ENCODE data around the gene NCAM1.
A peak's percentile ranks its signal among the peaks of the same experiment; 100 is the strongest.
"Not testable (repeated sequence)": the region's sequence is repeated elsewhere in the genome, so short reads cannot be mapped to it uniquely, and the experiment has no call there.

The NCAM1 gene

DNA sequence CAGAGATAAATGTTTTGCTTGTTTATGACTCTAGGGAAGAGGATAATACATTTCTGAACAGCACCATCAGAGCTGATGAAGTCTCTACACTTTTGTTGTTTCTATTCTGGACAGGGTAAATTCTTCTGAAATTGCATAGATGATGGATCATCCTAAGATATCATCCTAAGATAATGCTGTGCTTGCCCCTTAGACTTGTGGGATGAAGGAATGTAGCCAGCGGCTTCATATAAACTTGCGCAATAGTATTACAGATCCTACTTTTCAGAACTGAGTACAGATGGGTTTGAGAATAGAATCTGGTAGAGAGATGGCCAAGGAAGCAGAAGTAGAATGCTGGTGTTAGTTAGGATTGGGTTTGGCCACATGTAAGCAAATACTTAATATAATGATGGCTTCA lies 61.0 kb downstream of the NCAM1 start:
- no peak for DNase-seq

DNA sequence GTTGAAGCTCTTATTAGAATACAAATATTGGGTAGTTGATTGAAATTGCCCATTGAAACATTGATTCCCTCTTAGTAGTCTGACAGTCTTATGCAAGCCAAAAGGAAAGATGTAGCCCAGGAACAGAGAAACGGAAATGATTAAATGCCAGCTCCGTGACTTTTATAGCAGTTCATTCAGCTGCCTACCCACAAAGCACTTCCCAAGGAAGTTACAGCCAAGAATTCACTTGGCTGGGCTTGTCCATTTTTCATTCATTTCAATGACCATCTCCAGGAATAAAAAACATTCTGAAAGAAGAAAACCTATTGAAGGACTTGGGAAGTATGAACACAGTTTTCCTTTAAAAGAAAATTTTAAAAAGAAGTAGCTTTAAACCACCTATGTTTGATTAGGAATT lies 62.0 kb downstream of the NCAM1 start:
- DNase-seq, result no peak

DNA sequence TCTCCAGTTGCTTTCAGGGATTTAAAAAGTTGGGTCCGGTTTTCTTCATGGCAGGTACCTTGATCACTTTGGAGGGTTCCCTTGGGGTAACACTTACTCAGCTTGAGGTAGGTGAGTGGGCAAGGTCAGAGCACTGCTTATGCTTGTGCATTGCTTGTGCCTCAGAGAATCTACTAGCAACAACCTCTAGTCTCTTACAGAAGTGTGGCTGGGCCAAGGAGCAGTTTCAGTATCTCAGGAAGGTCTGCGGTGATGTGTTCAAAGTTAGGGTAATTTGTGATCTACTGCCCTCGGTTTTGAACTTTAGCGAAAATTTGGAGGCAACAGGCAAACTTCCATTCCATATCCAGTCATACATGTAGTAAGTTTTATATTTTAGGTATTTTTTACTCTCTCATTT lies 62.8 kb downstream of the NCAM1 start:
- DNase-seq, result no peak

DNA sequence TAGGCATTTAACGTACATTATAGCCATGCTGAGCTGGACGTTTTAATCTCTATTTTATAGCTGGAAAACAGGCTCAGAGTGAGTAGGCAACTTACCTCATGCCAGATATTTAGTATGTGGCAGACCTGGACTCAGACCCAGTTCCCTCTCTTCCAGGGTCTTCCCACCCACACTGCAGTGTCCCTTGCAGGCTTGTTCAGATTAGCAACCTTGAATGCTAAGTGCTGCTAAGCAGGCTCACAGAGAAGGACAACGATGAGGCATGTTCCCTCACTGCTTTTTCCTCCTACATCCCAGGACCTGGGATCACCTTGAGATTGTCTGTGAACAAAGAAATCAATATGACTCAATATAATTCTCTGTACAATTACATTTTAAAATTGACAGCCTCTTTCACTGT lies 65.6 kb downstream of the NCAM1 start:
- DNase-seq, result no peak

DNA sequence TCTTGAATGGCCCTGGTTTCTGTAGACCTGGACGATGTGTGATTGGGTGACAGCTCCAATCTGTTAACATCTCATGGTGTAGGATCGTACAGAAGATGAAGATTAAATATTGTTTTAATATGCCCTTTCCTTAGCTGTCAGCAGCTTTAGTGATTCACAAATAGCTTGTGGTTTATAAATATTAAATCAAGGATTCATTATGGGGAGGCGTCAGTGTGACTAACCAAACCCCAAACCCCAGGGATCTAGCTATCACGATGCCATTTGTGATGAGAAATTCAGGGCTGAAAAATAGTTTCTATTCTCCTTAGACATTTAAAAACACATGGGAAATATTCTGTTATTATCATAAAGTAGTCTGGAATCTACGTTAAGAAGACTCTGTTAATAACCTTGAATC lies 73.4 kb downstream of the NCAM1 start:
- DNase-seq, result no peak

DNA sequence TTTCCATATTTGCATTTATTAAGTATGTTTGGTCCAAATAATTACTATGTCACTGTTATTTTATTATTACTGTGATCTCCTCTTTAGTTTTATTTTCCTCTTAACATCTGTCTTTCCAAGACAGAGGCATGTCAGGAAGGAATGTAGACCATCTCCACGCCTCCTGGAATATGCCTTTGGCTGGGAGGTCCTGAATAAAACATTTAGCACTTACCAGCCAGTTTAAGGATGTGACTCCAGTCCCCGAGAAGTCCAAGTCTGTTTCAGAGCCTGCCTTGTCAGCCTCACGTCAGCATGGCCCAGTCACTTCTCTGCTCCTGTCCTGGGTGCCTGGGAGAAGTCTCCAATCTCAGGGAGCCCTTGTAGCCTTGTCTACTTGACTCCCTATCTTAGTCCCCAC lies 74.5 kb downstream of the NCAM1 start:
- DNase-seq, result no peak

DNA sequence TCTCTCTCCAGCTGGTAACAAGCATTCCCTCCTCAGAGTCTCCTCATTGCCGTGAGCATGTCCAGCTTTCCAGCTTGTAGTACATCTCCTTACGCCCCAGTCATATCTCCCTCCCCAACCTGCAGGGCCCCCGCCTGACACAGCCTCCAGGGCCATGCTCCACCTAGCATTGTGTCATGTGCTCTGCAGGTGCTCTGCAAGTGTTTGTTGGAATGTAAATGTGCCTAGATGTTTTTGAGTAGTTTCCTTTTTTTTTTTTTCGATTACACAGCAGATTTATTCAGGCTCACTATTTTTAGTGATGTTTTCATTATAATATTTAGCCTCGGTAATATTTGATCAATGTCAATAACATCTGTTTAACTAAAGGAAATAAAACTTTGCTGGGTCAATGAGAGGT lies 82.5 kb downstream of the NCAM1 start:
- no peak for DNase-seq

DNA sequence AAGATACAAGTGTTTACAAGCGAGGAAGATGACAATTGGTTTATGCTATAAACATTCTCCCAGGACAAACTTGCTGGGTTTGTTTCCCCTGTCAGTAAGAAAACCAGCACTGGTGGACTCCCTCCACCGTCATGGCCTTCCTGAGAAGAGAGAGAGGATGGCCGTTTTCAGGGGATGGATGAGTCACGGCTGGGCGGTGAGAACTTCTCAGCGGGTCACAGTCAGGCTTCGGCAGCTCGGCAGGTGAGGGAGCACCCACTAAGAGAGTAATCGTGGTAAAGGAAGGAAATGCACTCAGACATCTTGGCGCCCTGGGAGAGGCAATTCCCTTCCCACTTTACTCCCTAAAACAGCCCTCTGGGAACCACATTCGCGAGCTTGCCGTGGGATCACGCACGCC lies 83.9 kb downstream of the NCAM1 start:
- DNase-seq, result no peak

DNA sequence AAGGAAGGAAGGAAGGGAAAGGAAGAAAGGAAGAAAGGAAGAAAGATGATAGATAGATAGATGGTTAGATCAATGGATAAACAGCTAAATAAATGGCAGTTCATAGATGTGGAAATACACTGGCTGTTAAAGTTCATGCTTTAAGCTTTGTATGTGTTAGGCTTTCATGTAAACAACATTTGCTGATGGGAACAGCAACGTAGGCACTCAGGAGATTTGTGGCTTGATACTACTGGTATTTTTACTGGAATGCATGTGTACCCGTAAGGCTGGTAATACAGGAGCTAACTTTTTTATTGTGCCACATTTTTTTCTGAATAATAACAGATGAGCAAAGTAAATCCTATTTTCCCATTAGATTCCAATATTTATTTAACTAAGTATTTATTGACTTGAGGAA lies 85.6 kb downstream of the NCAM1 start:
- DNase-seq, result no peak

DNA sequence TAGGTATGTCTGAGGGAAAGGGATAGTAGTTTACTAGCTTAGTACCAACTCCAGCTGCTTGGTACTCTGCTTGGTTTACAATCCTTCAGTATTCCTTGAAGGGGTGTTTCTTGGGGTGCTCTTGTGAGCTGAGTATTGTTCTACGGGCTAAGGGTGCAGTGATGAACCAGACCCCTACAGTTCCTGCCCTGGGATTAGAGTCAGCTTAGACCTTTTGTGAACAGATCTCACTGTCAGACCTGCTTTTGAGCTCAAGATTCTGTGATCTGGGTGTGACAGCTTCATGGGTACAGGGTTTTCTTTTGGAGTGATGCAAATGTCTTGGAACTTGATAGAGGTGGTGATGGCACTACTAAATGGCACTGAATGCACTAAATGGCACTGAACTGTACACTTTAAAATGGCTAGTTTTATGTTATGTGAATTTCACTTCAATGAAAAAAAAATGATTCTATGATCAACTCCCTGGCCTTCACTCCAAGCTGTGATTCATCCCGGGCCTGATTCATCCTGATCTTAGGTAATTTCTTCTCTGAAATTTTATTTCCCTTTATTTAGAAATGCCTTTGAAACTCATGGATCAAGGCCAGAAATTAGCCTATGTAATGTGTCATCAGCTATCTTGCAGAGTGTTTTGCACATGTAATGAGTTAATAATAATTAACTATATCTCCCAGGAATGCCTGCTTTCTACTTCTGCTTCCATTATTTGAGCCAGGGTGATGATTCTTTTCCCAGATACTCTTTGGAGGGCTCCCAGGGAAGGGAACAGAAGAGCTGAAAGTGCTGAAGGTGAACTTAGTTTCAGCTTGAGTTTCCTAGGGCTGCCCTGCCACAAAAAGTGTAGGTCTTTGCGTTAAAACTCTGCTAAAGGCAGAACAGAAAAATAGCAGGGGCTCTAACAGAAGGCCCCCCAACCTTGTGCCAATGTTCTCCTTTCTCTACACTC lies 87.9 kb downstream of the NCAM1 start:
- no peak for DNase-seq

DNA sequence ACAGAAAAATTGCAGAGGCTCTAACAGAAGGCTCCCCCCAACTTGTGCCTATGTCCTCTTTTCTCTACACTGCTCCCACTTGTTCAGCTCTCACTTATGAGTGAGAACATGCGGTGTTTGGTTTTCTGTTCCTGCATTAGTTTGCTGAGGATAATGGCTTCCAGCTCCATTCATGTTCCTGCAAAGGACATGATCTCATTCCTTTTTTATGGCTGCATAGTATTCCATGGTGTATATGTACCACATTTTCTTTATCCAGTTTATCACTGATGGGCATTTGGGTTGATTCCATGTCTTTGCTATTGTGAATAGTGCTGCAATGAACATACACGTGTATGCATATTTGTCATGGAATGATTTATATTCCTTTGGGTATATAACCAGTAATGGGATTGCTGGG lies 91.8 kb downstream of the NCAM1 start:
- not testable (repeated sequence) for DNase-seq

DNA sequence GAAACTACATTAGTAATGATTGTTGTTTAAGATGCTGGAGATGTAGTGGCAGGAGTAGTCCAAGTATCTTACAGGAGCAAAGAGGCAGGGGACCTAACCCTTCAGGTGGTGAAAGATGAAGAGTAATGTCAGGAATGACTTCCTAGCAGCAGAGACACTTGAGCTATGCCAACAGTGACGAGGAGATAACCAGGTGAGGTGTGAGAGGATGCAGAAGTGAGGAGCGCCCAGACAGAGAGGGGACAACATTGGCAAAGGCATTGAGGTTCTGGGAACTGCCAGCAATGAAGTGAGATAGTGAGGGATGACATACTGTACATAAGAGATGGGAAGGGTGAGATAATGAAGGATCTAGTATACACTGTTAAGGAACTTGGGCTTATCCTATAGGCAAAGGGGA lies 95.8 kb downstream of the NCAM1 start:
- DNase-seq, result no peak

DNA sequence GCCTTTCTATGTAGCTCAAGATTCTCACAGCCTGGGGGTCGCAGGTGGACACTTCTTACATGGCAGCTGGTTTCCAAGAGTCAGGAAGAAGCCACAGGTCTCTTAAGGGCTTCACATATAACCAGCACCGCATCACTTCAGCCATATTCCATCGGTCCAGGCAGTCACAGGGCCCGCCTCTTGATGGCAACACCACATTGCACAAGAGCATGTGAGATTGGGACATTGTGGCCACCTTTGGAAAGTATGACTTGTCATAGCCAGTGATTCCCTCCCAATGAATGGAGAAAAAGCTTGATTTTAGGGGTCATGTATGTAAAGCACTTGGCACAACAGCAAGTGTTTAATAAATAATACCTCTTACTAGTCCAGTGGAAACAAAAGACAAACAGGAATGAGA lies 98.3 kb downstream of the NCAM1 start:
- no peak for DNase-seq

DNA sequence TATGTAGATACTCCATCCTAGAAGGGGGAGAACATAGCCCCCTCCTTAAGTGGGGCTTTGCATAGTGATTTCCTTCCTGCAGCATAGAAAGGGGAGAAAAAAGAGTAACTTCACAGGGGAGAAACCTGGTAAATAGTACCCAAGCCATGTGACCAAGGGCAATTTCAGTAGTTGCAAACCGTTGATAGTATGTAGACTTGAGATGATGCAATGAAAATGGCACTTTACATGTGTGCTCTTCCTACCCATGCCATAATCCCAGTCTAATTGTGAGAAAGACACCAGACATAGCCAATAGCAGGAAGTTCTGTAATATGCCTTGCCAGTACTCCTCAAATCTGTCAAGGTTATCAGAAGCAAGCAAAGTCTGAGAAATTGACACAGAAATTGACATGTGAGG lies 104.1 kb downstream of the NCAM1 start:
- no peak for DNase-seq

DNA sequence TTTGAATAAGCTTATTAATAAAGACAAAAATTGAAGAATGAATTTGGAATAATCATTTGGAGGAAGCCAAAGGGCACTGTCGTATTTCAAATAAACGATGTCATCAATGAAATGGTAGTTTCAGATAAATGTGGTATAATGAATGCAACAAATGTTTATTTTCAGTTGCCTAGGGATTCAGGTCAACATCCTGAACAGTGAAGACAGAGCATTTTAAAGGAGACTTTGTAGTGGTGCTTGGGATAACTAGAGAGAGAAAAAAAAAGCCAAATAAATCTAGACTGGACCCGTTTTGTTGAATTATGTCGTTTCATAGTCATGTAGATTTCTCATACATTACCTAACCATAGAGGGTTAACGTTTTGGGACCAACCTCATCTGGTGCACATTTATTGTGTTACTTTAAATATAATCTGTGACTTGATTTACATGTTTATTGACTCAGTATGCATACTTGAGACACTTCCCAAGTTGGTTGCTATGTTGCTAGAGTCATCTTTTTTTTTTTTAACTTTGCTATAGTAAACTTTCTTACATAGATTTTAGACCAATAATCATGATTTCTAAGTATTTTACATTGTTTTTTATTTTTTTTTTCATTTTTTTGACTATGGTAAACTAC lies 111.1 kb downstream of the NCAM1 start:
- DNase-seq, result no peak

DNA sequence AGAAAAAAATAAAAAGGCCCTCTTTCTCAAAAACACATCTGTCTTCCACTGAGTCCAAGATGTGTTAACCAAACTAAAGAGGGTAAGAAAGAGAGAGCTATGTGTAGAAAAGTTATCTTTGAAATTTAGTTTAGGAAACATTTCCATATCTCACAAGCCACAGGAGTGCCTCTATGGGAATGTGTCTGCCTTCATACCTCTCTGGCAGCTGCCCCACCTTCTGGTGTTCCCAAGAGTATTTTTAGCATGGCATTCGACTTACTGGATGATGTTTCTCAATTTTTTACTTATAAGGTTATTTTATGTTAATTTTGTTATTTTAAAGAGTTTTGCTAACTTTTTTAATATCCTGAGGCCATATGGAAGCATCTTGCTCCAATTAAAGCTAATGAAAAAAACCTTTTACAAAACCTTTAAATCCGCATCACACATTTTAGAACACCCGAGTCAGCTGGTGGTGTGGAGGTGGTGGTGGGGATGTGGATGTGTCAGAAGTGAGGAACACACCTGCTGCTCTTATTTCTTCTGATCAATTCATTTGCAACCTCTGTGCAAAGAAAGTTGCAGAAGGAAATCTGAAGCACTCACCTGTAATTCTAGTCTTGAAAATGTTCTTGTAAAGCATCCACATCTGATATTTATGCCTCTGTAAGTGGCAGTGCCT lies 112.2 kb downstream of the NCAM1 start:
- DNase-seq, result no peak

DNA sequence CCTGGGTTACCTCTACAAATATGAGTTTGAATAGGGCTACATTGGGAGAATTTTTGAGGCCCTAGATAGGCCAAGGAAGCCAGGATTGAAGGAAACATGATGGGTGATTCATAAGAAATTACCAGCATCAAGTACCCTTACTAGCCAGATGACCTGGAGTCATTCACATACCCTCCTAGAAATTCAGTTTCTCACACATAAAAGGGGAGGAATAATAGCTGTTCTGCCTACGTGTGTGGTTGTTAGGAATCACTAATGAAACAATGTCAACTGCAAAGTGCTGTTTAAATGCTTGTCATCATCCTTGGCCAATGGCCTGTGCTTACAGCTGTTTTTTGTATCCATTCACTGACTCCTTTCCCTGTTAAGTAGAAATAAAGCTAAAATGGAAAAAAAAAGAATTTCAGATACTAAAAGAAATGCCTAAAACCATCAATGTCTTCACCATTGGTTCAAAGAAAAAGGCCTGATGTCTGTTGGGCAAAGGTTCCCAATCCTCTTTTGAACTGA lies 114.4 kb downstream of the NCAM1 start:
- no peak for DNase-seq

DNA sequence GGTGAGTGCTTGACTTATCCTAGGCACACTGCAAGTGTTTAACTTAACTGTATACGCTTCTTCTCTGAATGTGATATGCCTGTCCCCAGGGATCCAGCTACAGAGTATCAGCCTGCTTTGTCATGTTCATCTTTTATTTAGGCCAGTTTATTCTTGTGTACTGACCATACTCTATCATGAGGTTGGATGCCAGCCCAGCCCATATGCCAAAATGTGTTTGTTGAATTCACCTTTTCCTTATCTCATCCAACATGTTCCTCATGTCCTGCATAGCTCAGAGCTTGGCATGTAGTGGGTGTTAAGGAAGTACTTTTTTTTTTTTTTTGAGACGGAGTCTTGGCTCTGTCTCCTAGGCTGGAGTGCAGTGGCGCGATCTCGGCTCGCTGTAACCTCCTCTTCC lies 116.2 kb downstream of the NCAM1 start:
- DNase-seq, result no peak

DNA sequence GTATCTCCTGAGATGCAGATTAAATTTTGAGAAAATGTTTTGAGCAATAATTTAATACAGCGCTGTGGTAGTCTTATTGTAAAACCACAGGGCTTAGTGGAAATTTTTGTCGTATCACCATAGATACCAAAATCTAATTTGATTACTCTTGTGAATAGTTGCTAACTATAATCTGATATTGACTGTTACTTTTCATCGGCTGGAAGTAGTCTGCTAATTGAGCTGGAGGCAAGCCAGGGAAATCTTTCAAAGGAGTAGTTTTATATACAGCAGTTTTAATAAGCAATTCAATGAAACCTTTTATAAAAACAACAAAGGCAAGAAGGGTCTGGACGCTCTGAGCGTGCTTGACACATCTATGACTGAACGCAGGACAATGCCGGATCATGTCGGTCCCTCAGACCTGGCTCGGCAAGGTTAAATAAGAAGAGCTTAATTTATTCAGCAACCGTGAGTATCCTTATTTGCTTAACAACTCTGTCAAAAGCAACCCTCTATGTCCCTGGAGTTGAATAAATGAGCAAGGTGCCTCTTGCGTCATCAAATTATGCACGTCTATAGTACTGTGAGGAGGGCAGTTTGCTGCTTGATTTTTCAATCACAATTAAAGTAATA lies 121.2 kb downstream of the NCAM1 start:
- DNase-seq, result peak; percentile 62

DNA sequence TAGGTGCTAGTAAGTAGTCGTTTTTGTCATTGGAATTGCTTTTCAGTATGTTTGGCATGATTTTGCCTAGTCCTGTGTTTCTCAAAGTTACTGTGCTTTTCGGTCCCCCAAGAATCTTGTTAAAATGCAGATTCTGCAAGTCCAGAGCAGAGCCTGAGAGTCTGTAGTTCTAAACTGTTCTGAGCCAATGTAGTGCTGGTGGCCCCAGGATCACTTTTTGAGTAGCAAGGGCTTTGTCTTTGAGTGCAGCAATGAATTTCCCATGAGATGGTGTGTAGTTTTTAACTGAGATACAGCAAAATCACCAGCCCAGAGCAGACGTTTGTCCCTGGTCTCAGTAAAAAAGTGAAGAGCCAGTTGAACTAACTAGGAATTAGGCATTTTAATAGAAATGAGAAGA lies 122.4 kb downstream of the NCAM1 start:
- DNase-seq, result no peak

DNA sequence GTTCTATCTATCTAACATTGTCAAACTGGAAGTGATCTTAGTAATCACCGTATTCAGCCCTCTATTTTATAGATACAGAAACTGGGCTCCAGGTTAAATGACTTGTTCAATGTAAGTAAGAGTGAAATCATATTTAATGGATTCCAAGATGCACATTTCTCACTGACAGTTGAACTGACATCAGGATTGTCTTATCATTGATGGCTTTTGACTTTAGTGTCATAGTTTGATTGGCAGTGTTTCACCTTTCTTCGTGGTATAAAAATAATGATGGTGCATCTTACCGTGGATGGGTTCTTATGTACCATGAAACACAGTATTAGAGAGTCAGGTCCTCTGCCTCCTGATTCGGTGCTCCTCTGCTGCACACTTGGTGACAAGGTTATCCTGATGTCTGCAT lies 123.1 kb downstream of the NCAM1 start:
- DNase-seq, result no peak

DNA sequence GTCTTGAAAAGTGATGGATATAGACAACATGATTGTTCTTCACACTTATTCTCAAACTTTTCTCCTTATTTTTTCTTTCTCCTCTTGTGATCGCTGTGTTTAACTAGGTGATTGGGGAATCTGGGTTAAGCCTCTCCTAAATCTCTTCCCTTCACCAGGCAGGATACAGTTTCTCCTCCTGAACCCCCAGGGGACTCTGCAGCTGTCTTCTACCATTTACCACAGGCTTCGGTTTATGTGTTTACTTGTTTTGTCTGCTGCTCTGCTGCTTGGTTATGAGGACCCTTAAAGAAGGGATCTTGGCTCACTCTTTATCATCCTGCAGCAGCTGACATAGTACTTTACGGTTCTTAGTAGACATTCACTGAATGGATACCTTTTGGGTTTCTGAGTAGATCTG lies 124.2 kb downstream of the NCAM1 start:
- no peak for DNase-seq

DNA sequence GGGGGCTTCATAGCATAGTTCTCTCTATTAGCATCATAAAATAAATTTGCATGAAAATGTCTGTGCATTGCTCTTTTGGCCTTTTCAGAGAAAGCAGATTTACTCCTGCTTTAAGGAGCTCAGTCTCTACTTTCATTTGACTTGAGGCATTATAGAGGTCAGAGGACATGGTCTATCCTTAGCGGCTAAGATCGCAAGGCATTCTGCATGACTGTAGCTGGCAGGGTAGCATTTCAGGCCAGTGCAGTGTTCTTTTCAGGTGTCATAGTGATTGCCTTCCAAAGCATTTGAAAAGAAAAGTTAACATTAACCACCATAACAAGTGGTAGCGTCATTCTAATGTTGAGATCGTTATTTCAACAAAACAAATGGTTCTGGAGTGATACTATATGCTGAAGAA lies 126.5 kb downstream of the NCAM1 start:
- no peak for DNase-seq
